Measurements from ENCODE around the gene PTPN2.

- TF ChIP-seq CTCF (conservative IDR thresholded peaks at IDR 0.05; ENCODE audit: low read depth, low read length) (no peak), EZH2 (IDR thresholded peaks at IDR 0.05; ENCODE audit: low read length, unreplicated experiment) (no peak)
Measured at GRCh38 chr18:12930908-12931307, 46.9 kb upstream of the PTPN2 start.
